ENCODE results near the gene HHAT.

HHAT gene

GRCh38 chr1:210440081-210440480 is 111.4 kb downstream of the HHAT start:
- DNase-seq (ENCODE audit: extremely low read depth, low read depth) = no peak
- TF ChIP-seq, protein P1, sequence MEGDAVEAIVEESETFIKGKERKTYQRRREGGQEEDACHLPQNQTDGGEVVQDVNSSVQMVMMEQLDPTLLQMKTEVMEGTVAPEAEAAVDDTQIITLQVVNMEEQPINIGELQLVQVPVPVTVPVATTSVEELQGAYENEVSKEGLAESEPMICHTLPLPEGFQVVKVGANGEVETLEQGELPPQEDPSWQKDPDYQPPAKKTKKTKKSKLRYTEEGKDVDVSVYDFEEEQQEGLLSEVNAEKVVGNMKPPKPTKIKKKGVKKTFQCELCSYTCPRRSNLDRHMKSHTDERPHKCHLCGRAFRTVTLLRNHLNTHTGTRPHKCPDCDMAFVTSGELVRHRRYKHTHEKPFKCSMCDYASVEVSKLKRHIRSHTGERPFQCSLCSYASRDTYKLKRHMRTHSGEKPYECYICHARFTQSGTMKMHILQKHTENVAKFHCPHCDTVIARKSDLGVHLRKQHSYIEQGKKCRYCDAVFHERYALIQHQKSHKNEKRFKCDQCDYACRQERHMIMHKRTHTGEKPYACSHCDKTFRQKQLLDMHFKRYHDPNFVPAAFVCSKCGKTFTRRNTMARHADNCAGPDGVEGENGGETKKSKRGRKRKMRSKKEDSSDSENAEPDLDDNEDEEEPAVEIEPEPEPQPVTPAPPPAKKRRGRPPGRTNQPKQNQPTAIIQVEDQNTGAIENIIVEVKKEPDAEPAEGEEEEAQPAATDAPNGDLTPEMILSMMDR (IDR thresholded peaks at IDR 0.05; ENCODE audit: low read depth, low read length) = no peak

- TF ChIP-seq, protein P1 (IDR thresholded peaks at IDR 0.05; ENCODE audit: low read depth, low read length) = no peak
- no peak for DNase-seq (ENCODE audit: extremely low read depth, low read depth)
These were observed 112.3 kb downstream of the HHAT start for GRCh38 chr1:210441028-210441427.

GRCh38 chr1:210445485-210445884 is 116.8 kb downstream of the HHAT start:
- no peak for DNase-seq (ENCODE audit: extremely low read depth, low read depth)
- TF ChIP-seq, protein P1 (IDR thresholded peaks at IDR 0.05; ENCODE audit: low read depth, low read length) = no peak

GRCh38 chr1:210445931-210446330 is 117.2 kb downstream of the HHAT start:
- TF ChIP-seq, protein P1 (IDR thresholded peaks at IDR 0.05; ENCODE audit: low read depth, low read length) = no peak
- no peak for DNase-seq (ENCODE audit: extremely low read depth, low read depth)

DNA sequence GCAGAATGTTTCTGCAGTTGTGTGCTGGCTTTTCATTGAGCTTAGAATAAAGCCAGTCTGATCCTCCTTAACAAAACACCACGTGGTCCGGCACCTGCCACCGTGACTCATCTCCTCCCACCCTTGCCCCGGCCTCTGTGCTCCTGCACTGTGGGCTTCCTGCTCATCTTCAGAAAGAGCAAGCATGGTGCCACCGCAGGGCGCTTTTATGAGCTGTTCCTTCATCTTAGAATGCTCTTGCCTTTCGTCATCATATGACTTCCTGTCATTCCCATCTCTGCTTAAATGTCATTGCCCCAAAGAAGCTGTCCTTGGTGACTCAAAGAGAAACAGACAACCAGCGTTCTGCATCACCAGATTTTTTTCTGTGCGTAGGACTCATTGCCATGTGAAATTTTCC is 117.8 kb downstream of the HHAT start:
- DNase-seq (ENCODE audit: extremely low read depth, low read depth) = no peak
- TF ChIP-seq, protein P1 (IDR thresholded peaks at IDR 0.05; ENCODE audit: low read depth, low read length) = no peak

GRCh38 chr1:210447456-210448057 is 118.9 kb downstream of the HHAT start:
- DNase-seq (ENCODE audit: extremely low read depth, low read depth) = no peak
- TF ChIP-seq, protein P1 (IDR thresholded peaks at IDR 0.05; ENCODE audit: low read depth, low read length) = no peak

DNA sequence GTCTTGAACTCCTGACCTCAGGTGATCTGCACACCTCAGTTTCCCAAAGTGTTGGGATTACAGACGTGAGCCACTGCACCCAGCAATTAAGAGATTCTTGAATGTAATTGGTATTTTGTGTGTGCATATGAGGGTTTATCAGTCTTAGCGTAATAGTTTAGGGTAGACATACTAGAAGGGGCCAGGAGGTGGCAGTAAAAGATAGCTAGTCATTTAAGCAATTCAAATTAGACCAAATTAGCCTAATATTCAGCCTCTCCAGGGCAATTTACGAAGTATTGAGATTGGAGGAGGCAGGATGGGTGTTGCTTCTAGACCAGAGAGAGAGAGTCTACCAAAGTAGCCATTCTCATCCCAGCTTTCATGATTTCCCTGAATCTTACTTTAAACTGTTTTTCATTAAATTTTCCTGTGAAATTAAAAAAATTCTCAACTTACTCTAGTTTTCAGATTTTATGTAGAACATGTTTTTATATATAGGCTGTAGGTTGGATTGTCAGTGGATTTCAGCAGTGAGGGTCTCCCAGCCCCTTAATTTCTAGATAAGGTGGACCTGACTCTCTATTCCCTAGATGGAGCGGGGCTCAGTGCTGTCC is 119.7 kb downstream of the HHAT start:
- TF ChIP-seq, protein P1 (IDR thresholded peaks at IDR 0.05; ENCODE audit: low read depth, low read length) = peak; percentile 68
- peak; percentile 27 for DNase-seq (ENCODE audit: extremely low read depth, low read depth)

Data from AG09319 (cell line).